Liver (tissue), 3 donors: ENCODE results near the gene PLA2G6.

Experiments used
- EGR1 ChIP-seq, 2 donors: IDR thresholded peaks; 2 replicates each; pipeline ENCODE4 v1.6.1; 2016 to 2018; ENCODE audit warnings: antibody characterized with exemption in 2 of 2, low read depth in 2 of 2
- FOXA2 ChIP-seq: IDR thresholded peaks from 2 replicates; pipeline ENCODE4 v1.6.1; 2016; ENCODE audit warnings: antibody characterized with exemption
- HNF4G ChIP-seq: IDR thresholded peaks from 2 replicates; pipeline ENCODE4 v1.6.1; 2016; ENCODE audit warnings: antibody characterized with exemption
- JUND ChIP-seq, 2 donors: IDR thresholded peaks; 2 replicates each; pipeline ENCODE4 v1.6.1; 2016; ENCODE audit warnings: antibody characterized with exemption in 2 of 2
- NR2F2 ChIP-seq: IDR thresholded peaks from 2 replicates; pipeline ENCODE4 v1.6.1; 2016; ENCODE audit warnings: antibody characterized with exemption
- RAD21 ChIP-seq, 2 donors: IDR thresholded peaks; 2 replicates each; pipeline ENCODE4 v1.6.1; 2016; ENCODE audit warnings: antibody characterized with exemption in 2 of 2, mild to moderate bottlenecking in 2 of 2
- RXRA ChIP-seq, 2 donors: IDR thresholded peaks; 2 replicates each; pipeline ENCODE4 v1.6.1; 2017 to 2018; ENCODE audit warnings: antibody characterized with exemption in 2 of 2, mild to moderate bottlenecking in 1 of 2
- TAF1 ChIP-seq: conservative IDR thresholded peaks from 2 replicates; pipeline ENCODE4 v1.6.1; 2016; ENCODE audit warnings: antibody characterized with exemption, mild to moderate bottlenecking
- YY1 ChIP-seq: IDR thresholded peaks from 2 replicates; pipeline ENCODE4 v1.6.1; 2016; ENCODE audit warnings: antibody characterized with exemption, mild to moderate bottlenecking
- TF ChIP-seq, protein P1 (sequence below): fragments of 150-350 bp; IDR thresholded peaks from 2 replicates; pipeline ENCODE4 v1.5.1; 2017; ENCODE audit warnings: improper control_type of control experiment, low read depth, low read length; ENCODE audit not compliant: missing input control
- TF ChIP-seq, protein P2 (sequence below): IDR thresholded peaks from 2 replicates; pipeline ENCODE4 v1.6.1; 2016; ENCODE audit warnings: antibody characterized with exemption
- TF ChIP-seq, protein P3 (sequence below): IDR thresholded peaks from 2 replicates; pipeline ENCODE4 v1.6.1; 2016; ENCODE audit warnings: antibody characterized with exemption, mild to moderate bottlenecking
- TF ChIP-seq, protein P4 (sequence below): IDR thresholded peaks from 2 replicates; pipeline ENCODE4 v1.6.1; 2016; ENCODE audit warnings: antibody characterized with exemption
- donor health status: healthy.
- donor health status: healthy.

DNA sequence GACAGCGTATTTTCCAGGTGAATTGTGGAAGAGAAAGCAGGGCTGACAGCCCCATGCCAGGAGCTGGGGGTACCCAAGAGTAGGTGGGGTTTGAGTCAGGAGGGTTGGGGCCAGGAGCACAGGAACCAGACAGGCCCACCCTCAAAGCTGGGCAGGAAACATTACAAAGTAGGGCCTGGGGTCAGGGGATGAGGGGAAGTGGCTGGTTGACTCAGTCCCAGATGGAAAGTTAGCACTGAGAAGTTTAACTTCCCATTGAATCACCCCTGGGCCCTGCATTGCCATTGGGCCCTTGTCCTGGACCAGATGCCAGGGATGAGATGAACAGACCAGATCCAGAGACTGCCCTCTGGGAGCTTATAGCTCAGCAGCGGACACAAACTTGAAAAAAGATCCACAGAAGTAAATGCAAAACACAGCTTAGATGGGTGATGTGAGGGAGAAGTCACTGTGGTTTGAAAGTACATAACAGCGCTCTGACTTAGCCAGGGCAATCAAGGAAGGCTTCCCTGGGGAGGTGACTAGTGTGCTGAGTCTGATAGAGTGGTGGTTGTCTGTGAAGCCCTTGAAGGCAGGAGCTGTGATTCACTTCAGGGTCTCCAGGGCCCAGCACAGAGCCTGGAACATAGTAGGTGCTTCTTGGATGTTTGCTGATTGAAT lies 22.4 kb upstream of the PLA2G6 start:
- TF ChIP-seq, protein P1, sequence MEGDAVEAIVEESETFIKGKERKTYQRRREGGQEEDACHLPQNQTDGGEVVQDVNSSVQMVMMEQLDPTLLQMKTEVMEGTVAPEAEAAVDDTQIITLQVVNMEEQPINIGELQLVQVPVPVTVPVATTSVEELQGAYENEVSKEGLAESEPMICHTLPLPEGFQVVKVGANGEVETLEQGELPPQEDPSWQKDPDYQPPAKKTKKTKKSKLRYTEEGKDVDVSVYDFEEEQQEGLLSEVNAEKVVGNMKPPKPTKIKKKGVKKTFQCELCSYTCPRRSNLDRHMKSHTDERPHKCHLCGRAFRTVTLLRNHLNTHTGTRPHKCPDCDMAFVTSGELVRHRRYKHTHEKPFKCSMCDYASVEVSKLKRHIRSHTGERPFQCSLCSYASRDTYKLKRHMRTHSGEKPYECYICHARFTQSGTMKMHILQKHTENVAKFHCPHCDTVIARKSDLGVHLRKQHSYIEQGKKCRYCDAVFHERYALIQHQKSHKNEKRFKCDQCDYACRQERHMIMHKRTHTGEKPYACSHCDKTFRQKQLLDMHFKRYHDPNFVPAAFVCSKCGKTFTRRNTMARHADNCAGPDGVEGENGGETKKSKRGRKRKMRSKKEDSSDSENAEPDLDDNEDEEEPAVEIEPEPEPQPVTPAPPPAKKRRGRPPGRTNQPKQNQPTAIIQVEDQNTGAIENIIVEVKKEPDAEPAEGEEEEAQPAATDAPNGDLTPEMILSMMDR, result no peak
- no peak for TF ChIP-seq FOXA2
- TF ChIP-seq, protein P2, sequence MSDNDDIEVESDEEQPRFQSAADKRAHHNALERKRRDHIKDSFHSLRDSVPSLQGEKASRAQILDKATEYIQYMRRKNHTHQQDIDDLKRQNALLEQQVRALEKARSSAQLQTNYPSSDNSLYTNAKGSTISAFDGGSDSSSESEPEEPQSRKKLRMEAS, result no peak
- TF ChIP-seq NR2F2, result no peak
- TF ChIP-seq, protein P3, sequence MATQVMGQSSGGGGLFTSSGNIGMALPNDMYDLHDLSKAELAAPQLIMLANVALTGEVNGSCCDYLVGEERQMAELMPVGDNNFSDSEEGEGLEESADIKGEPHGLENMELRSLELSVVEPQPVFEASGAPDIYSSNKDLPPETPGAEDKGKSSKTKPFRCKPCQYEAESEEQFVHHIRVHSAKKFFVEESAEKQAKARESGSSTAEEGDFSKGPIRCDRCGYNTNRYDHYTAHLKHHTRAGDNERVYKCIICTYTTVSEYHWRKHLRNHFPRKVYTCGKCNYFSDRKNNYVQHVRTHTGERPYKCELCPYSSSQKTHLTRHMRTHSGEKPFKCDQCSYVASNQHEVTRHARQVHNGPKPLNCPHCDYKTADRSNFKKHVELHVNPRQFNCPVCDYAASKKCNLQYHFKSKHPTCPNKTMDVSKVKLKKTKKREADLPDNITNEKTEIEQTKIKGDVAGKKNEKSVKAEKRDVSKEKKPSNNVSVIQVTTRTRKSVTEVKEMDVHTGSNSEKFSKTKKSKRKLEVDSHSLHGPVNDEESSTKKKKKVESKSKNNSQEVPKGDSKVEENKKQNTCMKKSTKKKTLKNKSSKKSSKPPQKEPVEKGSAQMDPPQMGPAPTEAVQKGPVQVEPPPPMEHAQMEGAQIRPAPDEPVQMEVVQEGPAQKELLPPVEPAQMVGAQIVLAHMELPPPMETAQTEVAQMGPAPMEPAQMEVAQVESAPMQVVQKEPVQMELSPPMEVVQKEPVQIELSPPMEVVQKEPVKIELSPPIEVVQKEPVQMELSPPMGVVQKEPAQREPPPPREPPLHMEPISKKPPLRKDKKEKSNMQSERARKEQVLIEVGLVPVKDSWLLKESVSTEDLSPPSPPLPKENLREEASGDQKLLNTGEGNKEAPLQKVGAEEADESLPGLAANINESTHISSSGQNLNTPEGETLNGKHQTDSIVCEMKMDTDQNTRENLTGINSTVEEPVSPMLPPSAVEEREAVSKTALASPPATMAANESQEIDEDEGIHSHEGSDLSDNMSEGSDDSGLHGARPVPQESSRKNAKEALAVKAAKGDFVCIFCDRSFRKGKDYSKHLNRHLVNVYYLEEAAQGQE, result no peak
- no peak for TF ChIP-seq RXRA (IDR thresholded peaks at IDR 0.05)
- TF ChIP-seq TAF1, result no peak
- TF ChIP-seq EGR1 (IDR thresholded peaks at IDR 0.05; ENCODE audit: low read depth in 2 of 2), result no peak
- no peak for TF ChIP-seq YY1
- no peak for TF ChIP-seq RAD21 (IDR thresholded peaks at IDR 0.05)
- TF ChIP-seq HNF4G, result no peak
- TF ChIP-seq, protein P4, sequence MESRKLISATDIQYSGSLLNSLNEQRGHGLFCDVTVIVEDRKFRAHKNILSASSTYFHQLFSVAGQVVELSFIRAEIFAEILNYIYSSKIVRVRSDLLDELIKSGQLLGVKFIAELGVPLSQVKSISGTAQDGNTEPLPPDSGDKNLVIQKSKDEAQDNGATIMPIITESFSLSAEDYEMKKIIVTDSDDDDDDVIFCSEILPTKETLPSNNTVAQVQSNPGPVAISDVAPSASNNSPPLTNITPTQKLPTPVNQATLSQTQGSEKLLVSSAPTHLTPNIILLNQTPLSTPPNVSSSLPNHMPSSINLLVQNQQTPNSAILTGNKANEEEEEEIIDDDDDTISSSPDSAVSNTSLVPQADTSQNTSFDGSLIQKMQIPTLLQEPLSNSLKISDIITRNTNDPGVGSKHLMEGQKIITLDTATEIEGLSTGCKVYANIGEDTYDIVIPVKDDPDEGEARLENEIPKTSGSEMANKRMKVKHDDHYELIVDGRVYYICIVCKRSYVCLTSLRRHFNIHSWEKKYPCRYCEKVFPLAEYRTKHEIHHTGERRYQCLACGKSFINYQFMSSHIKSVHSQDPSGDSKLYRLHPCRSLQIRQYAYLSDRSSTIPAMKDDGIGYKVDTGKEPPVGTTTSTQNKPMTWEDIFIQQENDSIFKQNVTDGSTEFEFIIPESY, result no peak
- no peak for TF ChIP-seq JUND (IDR thresholded peaks at IDR 0.05)
